GM19023 (cell line): ENCODE data around the gene ZNF263.

Experiments
- ATAC-seq: cut with Tn5 transposase; IDR thresholded peaks from one replicate; pipeline ENCODE4 v1.9.1; 2021; ENCODE audit warnings: mild to moderate bottlenecking, moderate library complexity; ENCODE audit not compliant: unreplicated experiment

Gene ZNF263

DNA sequence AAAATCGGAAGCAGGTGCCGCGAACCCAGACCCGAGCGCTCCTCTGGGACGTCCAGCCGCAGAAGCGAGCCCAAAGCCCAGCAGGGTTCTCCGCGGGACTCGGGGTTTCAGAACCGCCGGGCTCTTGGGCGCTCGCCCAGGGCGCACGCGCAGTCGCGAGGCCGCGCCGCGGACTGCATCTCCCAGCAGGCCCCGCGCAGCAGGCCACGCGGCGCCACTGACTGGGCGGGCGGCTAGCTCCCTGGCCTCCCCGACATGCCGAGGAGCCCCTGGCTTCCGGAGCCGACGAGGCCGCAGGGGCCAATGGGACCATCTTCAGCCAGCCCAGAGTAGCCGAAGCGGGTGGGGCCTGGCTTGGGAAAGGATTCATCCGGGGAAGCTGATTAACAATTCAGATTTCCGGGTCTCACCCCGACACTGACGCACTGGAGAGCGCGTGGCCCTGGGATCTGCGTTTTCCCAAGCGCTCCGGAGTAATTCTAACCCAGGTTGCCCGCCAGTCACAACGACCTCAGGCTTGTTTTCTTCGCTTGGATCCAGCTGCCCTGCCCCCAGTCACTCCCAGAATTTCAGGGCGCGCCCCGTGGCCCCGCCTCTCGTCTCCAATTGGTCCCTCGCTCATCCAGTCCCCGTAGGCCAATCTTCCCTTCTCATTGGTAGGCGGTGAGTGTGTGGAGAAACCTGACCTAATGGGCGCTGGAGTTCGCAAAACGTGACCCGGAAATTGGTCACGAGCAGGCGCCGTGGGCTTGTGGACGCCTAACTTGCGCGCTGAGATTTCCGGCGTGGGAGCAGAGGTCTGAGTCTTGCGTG, at the start of gene ZNF263:
ZNF263 (plus strand) TSS at position 762 of the 813 bp plus-strand sequence. CDS start 328 bp downstream, outside the sequence.
- peak; percentile 82 for ATAC-seq

DNA sequence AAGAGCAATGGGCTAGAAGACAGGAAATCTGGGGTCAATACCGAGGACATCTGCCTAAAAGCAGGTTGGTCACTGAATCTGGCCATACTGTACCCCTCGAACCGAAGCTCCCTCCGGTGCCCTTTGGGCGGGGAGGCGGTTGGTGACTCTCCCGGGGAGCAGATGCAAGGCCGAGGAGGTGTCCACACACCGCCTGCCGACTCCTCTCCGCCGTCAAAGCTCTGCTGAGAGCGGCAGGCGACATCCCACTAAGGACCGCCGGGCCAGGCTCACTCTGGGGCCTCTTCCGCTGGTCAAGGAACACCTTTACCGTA, 48.8 kb upstream of the ZNF263 start:
- no peak for ATAC-seq

DNA sequence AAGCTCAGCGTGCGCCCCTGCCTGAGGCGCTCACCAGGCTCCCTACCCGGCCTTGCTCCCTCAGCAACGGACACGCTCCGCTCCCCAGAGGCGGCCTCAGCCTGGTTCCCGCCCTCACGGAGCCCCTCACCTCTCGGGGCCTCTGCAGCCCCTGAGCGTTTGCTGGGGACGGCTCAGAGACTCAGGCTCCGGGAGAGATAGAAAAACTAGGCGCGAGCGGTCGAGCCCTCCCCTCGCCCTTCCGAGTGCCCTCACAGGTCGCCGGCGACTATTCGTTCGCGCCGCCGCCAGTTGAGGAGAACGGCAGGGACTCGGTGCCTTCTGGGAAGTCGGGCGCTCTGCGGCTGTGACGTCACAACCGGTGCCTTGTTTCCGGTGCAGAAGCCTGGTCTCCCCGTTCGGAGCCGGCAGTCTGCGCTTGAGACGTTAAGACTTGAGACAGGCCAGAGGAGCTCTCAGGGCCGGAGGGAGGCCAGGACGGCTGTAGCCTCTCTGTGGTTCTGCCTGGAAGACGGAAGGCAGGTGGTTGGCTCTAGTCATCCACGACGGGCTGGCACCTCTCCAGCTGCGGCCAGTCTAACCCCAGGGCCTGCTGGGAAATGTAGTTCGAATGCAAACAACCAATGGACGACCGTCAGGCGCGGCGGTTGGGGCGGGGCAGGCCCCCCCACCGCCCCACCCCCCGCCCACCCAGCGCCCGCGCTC, 48.3 kb upstream of the ZNF263 start, which contains the start of gene ZNF200:
ZNF200 (minus strand) TSS at position 302 of the 705 bp plus-strand sequence. CDS start 1,403 bp downstream, outside the sequence.
- ATAC-seq: peak; percentile 91

DNA sequence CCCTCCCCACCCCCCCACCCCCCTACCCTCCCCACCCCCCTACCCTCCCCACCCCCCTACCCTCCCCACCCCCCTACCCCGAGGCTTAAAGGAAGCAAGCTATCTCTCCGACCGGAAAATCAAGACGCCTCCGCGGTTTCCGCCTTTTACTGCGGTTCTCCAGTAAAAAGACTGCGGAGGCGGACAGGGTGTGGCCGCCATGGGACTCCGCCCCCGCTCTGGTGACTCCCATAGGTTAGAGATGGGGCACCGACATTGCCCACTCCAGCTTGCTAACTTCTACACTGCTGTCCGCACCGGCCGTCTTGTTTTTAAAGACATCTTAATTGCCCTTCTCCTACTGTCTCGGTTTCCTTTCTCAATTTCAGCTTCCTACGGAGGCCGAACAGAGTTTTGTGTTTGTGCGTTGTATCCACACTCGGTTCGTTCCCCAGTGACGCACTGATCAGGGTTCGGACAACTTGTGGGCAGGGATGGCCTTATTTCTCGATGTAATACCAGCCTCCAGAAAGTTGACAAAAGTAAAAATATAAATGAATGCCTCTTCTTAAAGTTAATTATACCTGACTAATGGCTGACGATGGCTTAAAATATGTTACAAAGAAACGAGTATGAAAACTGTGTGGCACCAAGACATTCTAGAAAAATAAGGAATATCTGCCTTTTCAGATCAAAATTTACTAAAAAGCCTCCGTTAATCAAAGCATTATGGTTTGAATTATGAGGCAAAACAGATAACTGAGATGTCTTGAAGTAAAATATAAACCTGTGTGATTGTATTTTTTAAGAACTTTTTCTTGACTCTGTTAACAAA, 47.2 kb upstream of the ZNF263 start:
- ATAC-seq: no peak

DNA sequence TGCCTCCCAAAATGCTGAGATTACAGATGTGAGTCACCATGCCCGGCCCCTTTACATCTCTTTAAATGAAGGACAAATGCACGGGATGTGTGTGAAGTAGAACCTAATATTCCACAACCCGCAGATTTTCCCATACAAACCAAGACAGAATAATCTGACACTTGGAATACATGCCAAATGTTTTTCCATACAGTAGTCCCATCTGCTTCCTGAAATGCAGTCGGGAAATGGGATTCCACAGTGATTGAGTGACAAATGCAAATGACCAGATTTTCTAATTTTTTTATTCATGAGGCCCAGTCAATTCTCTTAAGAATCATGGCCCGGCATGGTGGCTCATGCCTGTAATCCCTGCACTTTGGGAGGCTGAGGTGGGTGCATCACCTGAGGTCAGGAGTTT, 41.5 kb upstream of the ZNF263 start:
- no peak for ATAC-seq

DNA sequence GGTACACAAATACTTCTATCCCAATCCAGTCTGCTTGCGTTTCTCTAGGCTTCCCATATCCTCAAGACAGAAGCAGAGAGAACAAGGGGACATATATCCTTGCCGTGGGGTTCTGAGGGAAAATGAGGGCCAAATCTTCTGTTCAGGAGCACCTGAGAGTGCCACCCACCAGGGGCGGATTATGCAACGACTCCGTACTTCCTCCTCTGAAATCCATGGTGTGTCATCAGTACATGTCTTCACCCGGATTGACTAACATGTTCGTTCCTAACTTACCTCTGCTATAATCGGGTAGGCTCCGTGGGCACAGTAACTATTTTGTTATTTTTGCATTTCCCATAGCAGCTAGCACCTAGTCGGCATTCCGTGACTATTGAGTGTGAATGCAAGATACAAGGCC, 40.6 kb upstream of the ZNF263 start:
- ATAC-seq: no peak

DNA sequence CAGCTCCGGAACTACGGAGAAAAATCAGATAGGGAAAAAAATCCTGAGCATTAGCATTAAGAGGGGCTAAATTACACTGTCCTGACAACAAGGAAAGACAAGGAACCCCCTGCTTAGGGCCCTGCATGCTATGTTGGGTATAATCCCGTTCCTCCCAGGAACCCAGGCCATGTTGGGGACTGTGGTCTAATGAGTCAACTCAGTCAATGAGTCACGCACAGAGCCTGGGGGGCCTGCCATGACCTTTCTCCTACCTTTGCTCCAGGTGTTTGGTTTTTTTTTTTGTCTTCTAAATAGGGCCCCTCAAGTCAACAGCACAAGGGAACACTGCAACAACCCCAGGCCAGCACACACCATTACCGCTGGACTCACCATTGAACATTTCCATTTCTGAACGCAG, 39.4 kb upstream of the ZNF263 start:
- ATAC-seq: no peak

DNA sequence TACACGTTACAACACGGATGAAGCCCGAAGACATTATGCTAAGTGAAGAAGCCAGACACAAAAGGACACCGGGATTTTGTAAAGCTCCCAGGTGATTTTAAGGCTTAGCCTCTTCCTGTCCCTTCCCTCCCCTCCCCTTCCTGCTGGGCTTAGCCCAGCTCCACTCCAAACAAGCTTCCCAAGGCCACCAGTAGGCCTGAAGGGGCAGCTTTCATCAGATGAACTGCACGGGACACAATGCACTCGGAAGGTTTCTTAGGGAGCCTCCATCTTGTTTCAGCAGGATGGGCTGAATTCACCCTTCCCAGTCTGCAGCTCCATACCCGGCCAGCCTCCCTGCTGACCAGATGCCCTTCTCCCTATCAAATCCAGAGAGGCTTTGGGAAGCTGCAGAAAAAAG, 37.3 kb upstream of the ZNF263 start:
- no peak for ATAC-seq

DNA sequence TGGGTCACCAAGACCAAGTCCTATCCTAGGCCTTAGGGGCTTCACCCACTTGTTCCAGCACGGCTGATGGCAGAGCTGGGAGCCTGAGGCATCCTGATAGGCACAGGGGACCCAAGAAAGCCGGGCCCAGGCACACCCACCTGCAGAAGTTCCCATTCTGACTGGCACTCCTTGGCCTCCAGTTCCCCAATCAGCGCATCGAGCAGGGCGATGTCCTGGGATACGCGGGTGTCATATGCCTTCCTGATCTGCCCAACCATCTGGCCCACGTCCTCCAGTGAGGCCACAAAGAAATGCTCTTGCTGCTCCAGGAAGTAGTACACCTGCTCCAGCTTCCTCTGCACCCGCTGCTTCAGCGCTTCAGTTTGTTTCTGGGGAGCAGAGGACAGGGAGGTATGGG, 36.4 kb upstream of the ZNF263 start:
- ATAC-seq: no peak

DNA sequence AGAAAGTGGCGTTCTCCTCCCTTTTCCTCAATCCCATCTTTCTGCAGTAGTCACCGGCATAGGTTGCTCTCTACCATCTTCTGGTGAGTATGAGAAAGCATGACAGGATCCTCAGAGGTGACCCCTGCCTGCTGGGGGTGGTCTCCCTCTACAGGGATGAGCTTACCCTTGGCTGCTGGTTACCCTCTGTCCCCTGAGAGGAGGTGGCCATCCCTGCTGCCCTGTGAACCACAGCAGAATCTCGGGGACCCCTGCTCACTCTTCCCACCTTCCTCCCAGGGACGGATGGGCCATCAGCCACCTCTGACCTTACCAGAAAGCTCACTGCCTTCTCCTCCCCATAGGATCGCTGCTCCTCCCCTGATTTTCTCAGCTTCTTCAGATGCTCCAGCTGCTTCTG, 34.7 kb upstream of the ZNF263 start:
- ATAC-seq: no peak

DNA sequence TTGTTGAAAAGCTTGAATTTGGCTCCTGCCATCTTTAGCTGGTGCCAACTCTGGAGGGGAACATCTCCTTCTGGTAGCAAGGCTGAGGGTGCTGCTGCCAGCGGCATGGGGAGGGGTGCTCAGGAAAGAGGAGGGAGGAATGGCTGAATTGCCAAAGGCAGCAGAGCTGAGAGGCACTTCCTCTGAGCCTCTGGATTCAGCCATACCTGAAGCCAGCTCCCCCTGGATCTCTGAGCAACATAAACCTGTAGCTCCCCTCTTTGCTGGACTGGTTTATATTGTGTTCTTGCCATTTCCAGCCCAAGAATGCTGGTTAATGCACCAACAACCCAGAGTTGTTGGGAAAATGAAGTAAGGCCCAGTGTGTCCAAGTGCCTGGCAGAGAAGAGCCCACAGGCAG, 34.3 kb upstream of the ZNF263 start:
- no peak for ATAC-seq

DNA sequence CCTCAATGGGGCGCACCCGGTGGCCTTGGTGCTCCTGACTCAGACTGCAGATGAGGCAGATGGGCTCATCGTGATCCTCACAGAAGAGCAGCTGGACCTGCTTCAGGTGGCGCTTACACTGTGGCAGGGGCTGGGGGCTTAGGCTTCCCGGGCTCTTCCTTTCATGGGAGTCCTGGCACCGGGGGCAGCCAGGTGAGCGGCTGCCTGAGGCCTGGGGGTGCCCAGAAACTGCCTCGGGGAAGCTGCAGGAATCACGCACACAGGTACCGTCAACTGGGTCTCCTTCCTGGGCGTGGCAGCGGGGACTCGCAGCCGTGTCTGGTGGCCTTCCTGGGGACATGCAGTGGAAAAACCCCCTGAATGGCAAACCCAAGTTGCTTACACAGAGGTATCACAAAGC, 33.8 kb upstream of the ZNF263 start:
- ATAC-seq: no peak

DNA sequence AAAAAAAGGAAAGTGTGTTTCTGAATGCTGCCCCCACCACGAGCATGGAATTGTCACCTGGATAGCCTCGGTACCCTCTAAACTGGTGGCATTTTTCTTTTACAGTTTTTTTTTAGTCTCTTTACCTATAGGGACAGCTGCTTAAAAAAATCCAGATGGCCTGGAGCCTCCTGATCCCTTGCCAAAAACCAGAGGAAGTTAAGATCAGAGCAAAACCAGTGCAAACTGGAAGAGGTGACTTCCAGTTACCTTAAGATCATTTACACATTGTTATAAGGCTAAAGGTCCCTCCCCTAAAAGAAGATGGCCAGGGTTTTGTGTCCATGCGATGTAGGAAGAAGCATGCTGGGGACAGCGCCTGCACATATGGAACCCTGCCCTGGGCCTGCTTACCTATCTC, 30.3 kb upstream of the ZNF263 start:
- no peak for ATAC-seq

DNA sequence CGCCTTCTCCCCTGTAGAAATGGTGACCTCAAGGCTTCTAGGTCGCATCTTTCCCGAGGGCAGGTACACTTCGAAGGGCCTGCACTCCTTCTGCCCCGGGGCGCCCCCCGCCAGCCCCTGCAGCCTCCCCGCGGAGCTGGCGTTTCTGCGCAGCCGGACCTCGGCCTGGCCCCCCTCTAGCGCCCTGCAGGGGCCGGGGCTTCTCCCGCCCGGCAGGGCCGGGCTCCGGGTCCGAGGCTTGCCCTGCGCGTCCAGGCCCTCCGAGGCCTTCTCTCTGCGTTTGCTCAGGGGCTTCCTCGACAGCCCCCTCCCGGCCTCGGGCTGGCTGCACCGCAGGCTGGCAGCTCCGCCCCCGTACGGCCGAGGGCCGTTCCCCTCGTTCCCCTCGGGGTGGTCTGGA, 29.0 kb upstream of the ZNF263 start:
- no peak for ATAC-seq

DNA sequence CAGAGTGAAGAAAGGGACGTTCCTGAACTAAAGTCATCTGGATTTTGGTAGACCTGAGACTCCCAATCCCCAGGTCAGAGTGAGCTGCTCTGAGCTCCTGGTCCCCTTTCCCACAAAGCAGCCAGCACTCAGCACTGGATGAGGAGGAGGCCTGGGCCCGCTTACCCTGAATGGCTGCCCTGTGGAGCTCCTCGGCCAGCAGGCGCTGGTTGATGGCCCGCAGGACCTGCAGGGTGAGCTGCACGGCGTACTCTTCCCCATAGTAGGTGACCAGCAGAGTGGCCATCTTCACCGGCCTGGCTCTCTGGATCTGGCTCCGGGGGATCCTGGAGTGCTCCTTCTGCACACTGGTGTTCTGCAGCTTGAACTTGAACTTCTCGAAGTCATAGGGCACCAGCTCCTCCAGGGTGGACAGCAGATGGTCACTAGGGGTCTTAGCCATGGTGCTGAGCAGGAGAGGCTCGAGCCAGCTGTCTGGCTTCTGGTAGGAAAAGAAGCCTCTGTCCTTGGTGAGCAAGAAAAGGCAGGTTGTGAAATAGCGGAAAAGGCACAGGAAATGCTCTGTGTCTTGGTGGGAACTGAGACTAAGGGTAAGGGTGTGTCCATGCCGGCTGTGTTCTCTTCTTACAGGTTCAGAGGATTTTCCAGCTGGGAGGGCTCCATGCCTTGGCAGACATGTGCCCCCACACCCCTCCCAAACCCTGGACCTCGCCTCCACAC, 27.0 kb upstream of the ZNF263 start, which contains the start of gene MEFV:
MEFV (minus strand) TSS at position 488 of the 720 bp plus-strand sequence; CDS start at position 442, 46 bp downstream.
- ATAC-seq: no peak

DNA sequence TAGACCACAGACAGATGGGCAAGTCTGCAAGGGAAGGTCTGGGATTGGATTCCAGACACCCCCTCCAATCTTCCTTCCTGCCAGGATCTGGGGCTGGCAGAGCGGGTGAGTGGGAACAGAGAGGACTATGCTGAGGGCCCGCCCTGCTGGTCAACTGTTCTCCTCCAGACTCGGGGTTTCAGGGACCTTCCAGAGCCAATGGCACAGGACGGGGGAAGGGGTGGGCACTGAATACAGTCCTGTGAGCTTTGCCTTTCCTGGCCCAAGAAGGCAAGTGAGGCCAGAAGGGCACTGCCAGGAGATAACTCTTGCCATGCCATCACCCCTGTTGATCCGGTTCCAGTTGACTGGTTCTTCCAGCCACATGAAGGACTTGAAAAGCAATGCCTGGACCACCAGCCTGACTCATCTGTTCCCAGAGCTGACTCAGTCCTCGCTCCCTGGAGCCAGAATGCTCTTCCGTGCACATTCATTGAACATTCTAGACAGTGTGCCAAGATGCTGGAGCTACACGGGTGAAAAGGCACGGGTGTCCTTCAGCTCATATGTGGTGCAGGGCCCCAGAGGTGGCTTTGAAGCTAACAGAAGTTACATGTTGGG, 26.3 kb upstream of the ZNF263 start:
- ATAC-seq: no peak

DNA sequence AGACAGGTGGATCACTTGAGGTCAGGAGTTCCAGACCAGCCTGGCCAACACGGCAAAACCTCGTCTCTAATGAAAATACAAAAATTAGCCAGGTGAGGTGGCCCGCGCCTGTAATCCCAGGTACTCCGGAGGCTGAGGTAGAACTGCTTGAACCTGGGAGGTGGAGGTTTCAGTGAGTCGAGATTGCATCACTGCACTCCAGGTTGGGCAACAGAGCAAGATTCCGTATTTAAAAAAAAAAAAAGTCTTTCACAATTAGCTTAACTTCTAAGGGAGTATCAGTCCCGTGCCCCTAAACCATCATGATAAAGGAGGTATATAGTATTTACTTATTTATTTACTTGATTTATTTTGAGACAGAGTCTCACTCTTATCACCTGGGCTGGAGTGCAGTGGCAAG, 23.5 kb upstream of the ZNF263 start:
- ATAC-seq: no peak

DNA sequence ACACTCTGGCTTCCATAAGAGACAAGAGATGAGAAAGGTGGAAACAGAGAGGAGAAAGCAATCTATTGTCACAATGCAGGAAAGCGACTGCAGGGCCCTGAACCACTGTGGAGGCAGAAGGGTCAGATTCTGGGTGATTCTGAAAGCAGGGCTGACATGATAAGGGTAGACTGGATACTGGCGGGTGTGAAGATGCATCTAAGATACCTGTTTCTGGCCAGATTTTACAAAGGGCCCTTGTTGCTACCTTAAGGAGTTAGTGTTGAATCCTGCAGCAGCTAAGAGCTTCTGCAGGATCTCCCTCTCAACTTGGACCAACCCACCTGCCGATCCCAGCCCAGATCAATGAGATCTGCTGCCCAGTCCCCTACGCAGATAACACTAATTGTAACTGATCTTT, 20.8 kb upstream of the ZNF263 start:
- no peak for ATAC-seq

DNA sequence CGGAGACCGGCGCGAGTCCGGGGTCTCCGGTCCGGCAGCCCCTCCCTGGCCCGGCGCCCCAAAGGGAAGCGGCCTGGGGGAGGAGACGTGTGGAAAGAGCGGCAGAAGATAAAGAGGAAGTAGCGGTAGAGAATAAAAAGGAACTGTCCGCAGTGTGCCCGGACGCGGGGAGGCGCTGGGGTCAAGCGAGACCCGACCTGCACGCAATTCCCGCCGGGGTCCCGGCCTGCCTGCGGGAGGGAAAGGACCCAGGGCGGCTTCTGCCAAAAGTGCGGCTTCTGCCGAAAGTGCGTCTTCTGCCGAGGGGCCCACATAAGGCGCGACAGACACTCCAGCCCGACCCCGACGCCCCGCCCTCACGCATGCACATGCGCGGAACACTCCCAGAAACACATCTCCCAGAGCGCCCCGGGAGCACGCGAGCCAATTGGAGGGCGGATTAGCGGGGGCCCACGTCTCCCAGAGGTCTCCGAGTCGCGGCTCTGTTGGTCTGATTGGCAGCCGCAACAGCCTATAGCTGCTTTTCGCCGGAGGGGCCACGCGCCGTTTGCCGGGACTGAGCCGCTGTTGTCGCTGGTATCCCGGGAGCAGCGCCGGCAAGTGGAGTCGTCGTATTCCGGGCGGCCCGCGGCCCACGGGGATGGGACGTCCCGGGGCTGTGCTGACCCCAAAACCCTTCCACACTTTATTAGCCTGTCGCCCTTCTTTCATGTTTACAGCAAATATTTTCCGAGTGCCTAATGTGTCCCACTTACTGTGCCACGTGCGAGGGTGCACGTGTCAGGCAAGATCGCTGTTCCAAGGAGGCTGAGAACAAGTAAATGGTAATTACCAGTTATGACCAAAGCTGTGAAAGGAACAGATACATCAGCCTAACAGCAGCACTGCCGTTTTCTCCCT, 18.9 kb upstream of the ZNF263 start:
- ATAC-seq: peak; percentile 85
